Measurements from ENCODE around the gene GIT2. TPM values are rescaled to one million over a fixed set of nuclear protein-coding genes. Genes with fewer than 3 reads are reported as not detected.

GIT2 gene
- total and polyA plus RNA-seq, 2 of the 8 experiments (the other 6 are each of a cell fraction or from before 2014, with no cell fraction given): 9.6 to 20.7 TPM

DNA sequence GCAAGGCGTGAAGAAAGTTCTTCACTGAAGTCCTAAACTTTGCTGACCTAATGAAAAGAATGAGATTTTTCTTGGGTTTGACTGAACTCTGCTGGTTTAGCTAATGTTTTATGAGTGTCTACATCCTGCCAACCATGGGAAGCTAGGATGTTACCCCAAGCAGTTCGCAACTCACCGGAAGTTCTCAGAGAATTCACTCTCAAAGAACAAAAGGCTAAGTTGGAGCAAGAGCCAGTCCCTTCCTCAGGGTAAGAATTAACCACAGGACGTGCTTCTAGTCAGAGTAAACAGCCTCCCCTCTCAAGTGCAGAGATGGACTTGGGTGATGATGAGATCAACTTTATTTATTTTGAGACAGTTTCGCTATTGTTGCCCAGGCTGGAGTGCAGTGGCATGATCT lies 58.8 kb downstream of the GIT2 start:
- H3K23me2 ChIP-seq (ENCODE audit: low read depth, low read length): no peaks in the 10 kb centered on the region
- peaks cover 3 to 25% (median 6%) of the 10 kb centered on the region in 4 experiments; a peak in 4 of 8 replicates for H3K36me3 ChIP-seq (ENCODE audit: control insufficient read depth in 2 of 4, insufficient read depth in 4 of 4, low read length in 3 of 4)
- no peak overlapping the region for H3K4me2 ChIP-seq (ENCODE audit: insufficient read depth in 1 of 2, low read depth in 2 of 2, low read length in 2 of 2)
- H3K56ac ChIP-seq (replicated peaks; ENCODE audit: insufficient read length, low read depth, low read length): no peak overlapping the region
- H2BK15ac ChIP-seq (ENCODE audit: low read length): no peak overlapping the region
- H3K79me2 ChIP-seq (ENCODE audit: control insufficient read depth in 1 of 2, insufficient read depth in 2 of 2, low read length in 2 of 2): no peaks in the 10 kb centered on the region
- no peak overlapping the region for H3K9ac ChIP-seq (replicated peaks in 1 of 4; ENCODE audit: extremely low read depth in 1 of 4, low read depth in 3 of 4, low read length in 3 of 4)
- no peaks in the 10 kb centered on the region for H3K27me3 ChIP-seq (replicated peaks in 1 of 4; ENCODE audit: control insufficient read depth in 3 of 4, extremely low read depth in 1 of 4, insufficient read depth in 3 of 4, low read length in 3 of 4)
- H3K4ac ChIP-seq (replicated peaks; ENCODE audit: insufficient read length, low read depth, low read length): no peak overlapping the region
- H4K8ac ChIP-seq (ENCODE audit: extremely low read depth, insufficient read depth, low read length): no peak overlapping the region
- no peak overlapping the region for H2BK120ac ChIP-seq (replicated peaks; ENCODE audit: low read depth, low read length)
- no peak overlapping the region for H3K27ac ChIP-seq (ENCODE audit: low read depth, low read length)
- H4K5ac ChIP-seq (ENCODE audit: insufficient read length, low read depth, low read length): no peak overlapping the region
- H2AFZ ChIP-seq (ENCODE audit: low read length): no peak overlapping the region
- no peak overlapping the region for H3K14ac ChIP-seq (ENCODE audit: insufficient read length)
- no peak overlapping the region for H3K4me3 ChIP-seq (ENCODE audit: extremely low read depth in 1 of 4, insufficient read depth in 2 of 4, low read depth in 3 of 4, low read length in 4 of 4)
- no peak overlapping the region for H2BK5ac ChIP-seq (ENCODE audit: low read depth, low read length)
- FAIRE-seq (no peak), DNase-seq (ENCODE audit: low read depth in 1 of 2, low spot score in 2 of 2) (no peak)
- WGBS, 2 experiments (ENCODE audit: extremely low coverage in 1 of 2, insufficient coverage in 1 of 2, insufficient read length in 1 of 2, insufficient replicate concordance in 2 of 2, low coverage in 1 of 2, low lambda C conversion rate in 2 of 2, missing lambda C conversion rate in 1 of 2): 92% methylated on average over 5 of the region's 5 CpGs; no CpG with 5 or more reads in 1 of the 2 experiments
- H3K4me1 ChIP-seq (replicated peaks in 1 of 4; ENCODE audit: control insufficient read depth in 3 of 4, insufficient read depth in 4 of 4, low read length in 3 of 4): no peaks in the 10 kb centered on the region
- no peak for TF ChIP-seq SP4 (IDR thresholded peaks at IDR 0.05; ENCODE audit: low read length)
- no peak for TF ChIP-seq POLR2A (IDR thresholded peaks at IDR 0.05; ENCODE audit: control extremely low read depth in 1 of 2, low read depth in 2 of 2, low read length in 2 of 2)
- TF ChIP-seq KDM4A (IDR thresholded peaks at IDR 0.05; ENCODE audit: low read depth, low read length, severe bottlenecking): no peak
- no peak for TF ChIP-seq TAF7 (optimal IDR thresholded peaks at IDR 0.05; ENCODE audit: borderline replicate concordance, low read depth, low read length)
- no peak for TF ChIP-seq CHD2 (IDR thresholded peaks at IDR 0.05; ENCODE audit: low read length)
- no peak for TF ChIP-seq KDM1A (IDR thresholded peaks at IDR 0.05; ENCODE audit: borderline replicate concordance, low read length)
- TF ChIP-seq SIN3A (conservative IDR thresholded peaks at IDR 0.05 in 1 of 2, IDR thresholded peaks at IDR 0.05 in 1 of 2; ENCODE audit: low read depth in 1 of 2, low read length in 2 of 2): no peak
- no peak for TF ChIP-seq EZH2 (IDR thresholded peaks at IDR 0.05; ENCODE audit: low read depth, low read length, severe bottlenecking)
- no peak for TF ChIP-seq RAD21 (IDR thresholded peaks at IDR 0.05 in 1 of 2, conservative IDR thresholded peaks at IDR 0.05 in 1 of 2; ENCODE audit: low read depth in 2 of 2, low read length in 2 of 2)
- no peak for TF ChIP-seq FOSL1 (IDR thresholded peaks at IDR 0.05; ENCODE audit: insufficient read depth, low read depth, low read length)
- TF ChIP-seq, protein P1, sequence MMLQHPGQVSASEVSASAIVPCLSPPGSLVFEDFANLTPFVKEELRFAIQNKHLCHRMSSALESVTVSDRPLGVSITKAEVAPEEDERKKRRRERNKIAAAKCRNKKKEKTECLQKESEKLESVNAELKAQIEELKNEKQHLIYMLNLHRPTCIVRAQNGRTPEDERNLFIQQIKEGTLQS (IDR thresholded peaks at IDR 0.05; ENCODE audit: insufficient read depth, low read depth, low read length): no peak
- TF ChIP-seq KDM5A (IDR thresholded peaks at IDR 0.05; ENCODE audit: low read length): no peak
- no peak for TF ChIP-seq JUND (IDR thresholded peaks at IDR 0.05; ENCODE audit: low read length)
- TF ChIP-seq RBBP5 (IDR thresholded peaks at IDR 0.05; ENCODE audit: borderline replicate concordance, low read depth, low read length): no peak
- no peak overlapping the region for H4K91ac ChIP-seq (replicated peaks; ENCODE audit: insufficient read length, low read length)
- H2BK20ac ChIP-seq (ENCODE audit: low read length): no peak overlapping the region
- H3K79me1 ChIP-seq (ENCODE audit: low read depth, low read length): no peaks in the 10 kb centered on the region
- no peak overlapping the region for H3K18ac ChIP-seq (ENCODE audit: extremely low read depth, low read length)
- H2AK5ac ChIP-seq (ENCODE audit: low read depth, low read length): no peak overlapping the region
- POLR2A ChIA-PET (ENCODE audit: partially characterized antibody): no interaction called here
- H3K9me3 ChIP-seq (ENCODE audit: insufficient read depth in 2 of 2, low read depth in 1 of 2, low read length in 1 of 2): no peaks in the 10 kb centered on the region
- no peak overlapping the region for H3K23ac ChIP-seq (ENCODE audit: insufficient read length)
- CTCF ChIA-PET (ENCODE audit: partially characterized antibody): interaction anchor here (0.6 to 2.0 kb wide), 3 partner anchors 9 to 57 kb away, joined by 3 to 8 read pairs (median 4); no protein-coding TSS in a partner anchor
- H4K20me1 ChIP-seq (replicated peaks in 1 of 2; ENCODE audit: control insufficient read depth in 1 of 2, insufficient read depth in 2 of 2, low read length in 2 of 2): no peaks in the 10 kb centered on the region
- no peak overlapping the region for H2BK12ac ChIP-seq (ENCODE audit: low read depth, low read length)
